OCI-LY3 (cell line): ENCODE measurements around the gene MIA.

Source experiments
- CTCF ChIP-seq: fragments of 200-600, 300-600 bp; sonication (generic); IDR thresholded peaks from 2 replicates; pipeline ENCODE4 v1.5.1; 2014; ENCODE audit warnings: antibody characterized with exemption, low read length, low read depth
- EZH2phosphoT487 ChIP-seq: fragments of 200-600 bp; shearing (Covaris generic); IDR thresholded peaks from 2 replicates; pipeline ENCODE4 v1.6.1; 2018; ENCODE audit warnings: antibody characterized with exemption, mixed run types, low read depth

DNA sequence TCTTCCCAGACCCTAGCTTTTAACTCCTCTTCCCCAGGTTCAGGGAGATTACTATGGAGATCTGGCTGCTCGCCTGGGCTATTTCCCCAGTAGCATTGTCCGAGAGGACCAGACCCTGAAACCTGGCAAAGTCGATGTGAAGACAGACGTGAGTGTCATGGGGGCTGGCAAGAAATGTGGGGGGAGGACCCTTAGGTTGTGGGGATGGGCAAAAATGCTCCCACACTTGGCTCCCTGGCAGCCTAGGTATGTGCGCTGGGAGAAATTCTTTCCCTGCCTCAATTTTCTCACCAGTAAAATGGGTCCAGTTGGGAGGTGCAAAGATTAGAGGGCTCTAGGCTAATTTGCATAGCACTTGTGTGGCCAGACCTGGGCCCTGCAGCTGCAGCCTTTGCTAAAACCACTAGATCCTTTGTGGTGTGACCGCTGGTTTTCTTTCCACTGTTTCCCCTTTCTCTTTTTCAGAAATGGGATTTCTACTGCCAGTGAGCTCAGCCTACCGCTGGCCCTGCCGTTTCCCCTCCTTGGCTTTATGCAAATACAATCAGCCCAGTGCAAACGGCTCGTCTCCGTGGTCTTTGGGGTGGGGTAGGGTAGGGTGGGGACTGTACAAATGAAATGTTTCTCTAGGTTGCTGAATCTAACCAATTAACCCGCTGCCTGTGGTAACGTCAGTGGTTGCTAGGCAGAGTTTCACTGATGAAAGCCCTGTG, 1.8 kb downstream of the MIA start:
- TF ChIP-seq CTCF = no peak
- no peak for TF ChIP-seq EZH2phosphoT487
